ENCODE results near the gene NLRP11.
"Not testable (repeated sequence)": the region's sequence is repeated elsewhere in the genome, so short reads cannot be mapped to it uniquely, and the experiment has no call there.

GRCh38 chr19:55758797-55759196, 73.0 kb downstream of the NLRP11 start, which contains the start of gene RFPL4A:
- TF ChIP-seq CTCF, POLR2A (IDR thresholded peaks at IDR 0.05): not testable (repeated sequence)

All from ovary (tissue), 3 donors.